IPS-15b (cell line): ENCODE measurements around the gene MNS1.
"Not testable (repeated sequence)": the region's sequence is repeated elsewhere in the genome, so short reads cannot be mapped to it uniquely, and the experiment has no call there.

Experiments
- H3K27me3 ChIP-seq: one replicate; pipeline ENCODE4 v1.6.1; 2013; ENCODE audit warnings: low read length; ENCODE audit not compliant: control insufficient read depth, insufficient read depth
- H3K36me3 ChIP-seq: one replicate; pipeline ENCODE4 v1.6.1; 2013; ENCODE audit warnings: low read length; ENCODE audit not compliant: control insufficient read depth, insufficient read depth
- H3K4me1 ChIP-seq: one replicate; pipeline ENCODE4 v1.6.1; 2013; ENCODE audit warnings: mild to moderate bottlenecking, low read length; ENCODE audit not compliant: control insufficient read depth, insufficient read depth
- H3K4me3 ChIP-seq: one replicate; pipeline ENCODE4 v1.5.1; 2013; ENCODE audit warnings: low read depth, low read length
- H3K9ac ChIP-seq: one replicate; pipeline ENCODE4 v1.6.1; 2013; ENCODE audit warnings: low read depth, mild to moderate bottlenecking, low read length
- H3K9me3 ChIP-seq: one replicate; pipeline ENCODE4 v1.6.1; 2013; ENCODE audit warnings: mild to moderate bottlenecking, low read length; ENCODE audit not compliant: control insufficient read depth, insufficient read depth

Gene MNS1

DNA sequence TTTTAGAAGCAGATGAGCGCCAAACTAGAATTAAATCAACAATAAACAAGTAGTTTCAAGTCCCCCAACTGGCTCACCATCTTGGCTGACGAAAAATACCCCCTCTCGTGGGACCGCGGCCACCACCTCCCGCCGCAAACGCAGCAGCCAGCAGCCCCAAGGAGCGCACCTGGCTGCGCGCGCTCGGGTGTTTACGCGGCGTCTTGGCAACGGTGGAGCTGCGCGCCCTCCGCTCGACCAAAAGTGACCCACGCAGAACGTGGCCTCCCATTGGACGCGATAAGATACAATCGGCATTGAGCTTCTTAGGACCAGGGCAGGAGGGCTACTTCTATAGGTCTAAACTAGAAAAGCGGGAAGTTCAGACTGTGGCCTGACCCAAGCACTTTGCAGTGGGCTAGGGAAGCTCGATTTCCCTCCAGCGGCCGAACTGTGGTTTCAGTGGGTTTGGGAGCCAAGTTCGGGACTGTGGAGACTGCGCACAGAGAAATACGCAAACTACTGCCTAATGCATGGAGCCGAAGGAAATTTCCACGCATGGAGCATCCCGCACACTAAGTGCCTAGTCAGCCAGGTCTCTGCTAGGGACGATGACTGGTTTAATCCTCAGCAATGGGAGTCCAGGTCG lies at the start of gene MNS1:
TSS of gene MNS1 (minus strand) at position 245 of the 628 bp plus-strand sequence. CDS start at position 80, 165 bp downstream.
- no peaks in the 10 kb centered on the region for H3K9me3 ChIP-seq
- no peaks in the 10 kb centered on the region for H3K4me1 ChIP-seq
- peak within 1 kb of the TSS; percentile 88 for H3K9ac ChIP-seq
- H3K4me3 ChIP-seq, result peak within 1 kb of the TSS; percentile 96
- no peaks in the 10 kb centered on the region for H3K36me3 ChIP-seq
- H3K27me3 ChIP-seq, result peaks cover 9% of the 10 kb centered on the region

DNA sequence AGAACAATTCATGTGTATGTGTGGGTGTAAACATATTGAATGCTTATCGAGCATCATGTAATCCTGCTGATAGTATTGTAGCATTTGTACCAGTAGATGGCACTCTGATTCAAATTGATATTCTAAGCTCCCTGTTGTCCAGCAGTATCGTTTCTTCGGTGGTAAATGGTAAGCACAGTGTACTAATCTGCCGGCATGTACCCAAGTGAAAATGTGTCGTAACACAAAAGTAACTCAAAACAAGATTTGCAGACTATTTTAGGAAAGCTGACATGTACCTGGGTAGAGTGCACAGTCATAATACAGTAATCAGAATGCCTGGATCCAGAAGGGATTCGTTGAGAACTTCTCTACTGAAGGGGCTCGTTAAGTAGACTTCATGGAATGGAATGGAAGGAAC lies 31.7 kb upstream of the MNS1 start:
- Histone ChIP-seq H3K4me1 (no peaks in the 10 kb centered on the region), H3K27me3 (no peaks in the 10 kb centered on the region)

GRCh38 chr15:56495533-56495932 lies 30.6 kb upstream of the MNS1 start:
- H3K36me3 ChIP-seq, result no peaks in the 10 kb centered on the region
- H3K9ac ChIP-seq, result no peak overlapping the region
- H3K9me3 ChIP-seq, result no peaks in the 10 kb centered on the region
- no peaks in the 10 kb centered on the region for H3K4me1 ChIP-seq
- no peaks in the 10 kb centered on the region for H3K27me3 ChIP-seq
- no peak overlapping the region for H3K4me3 ChIP-seq

More for the DNA sequence above, 31.7 kb upstream of the MNS1 start:
- Histone ChIP-seq H3K9ac (no peak overlapping the region), H3K36me3 (no peaks in the 10 kb centered on the region), H3K9me3 (no peaks in the 10 kb centered on the region), H3K4me3 (no peak overlapping the region)

DNA sequence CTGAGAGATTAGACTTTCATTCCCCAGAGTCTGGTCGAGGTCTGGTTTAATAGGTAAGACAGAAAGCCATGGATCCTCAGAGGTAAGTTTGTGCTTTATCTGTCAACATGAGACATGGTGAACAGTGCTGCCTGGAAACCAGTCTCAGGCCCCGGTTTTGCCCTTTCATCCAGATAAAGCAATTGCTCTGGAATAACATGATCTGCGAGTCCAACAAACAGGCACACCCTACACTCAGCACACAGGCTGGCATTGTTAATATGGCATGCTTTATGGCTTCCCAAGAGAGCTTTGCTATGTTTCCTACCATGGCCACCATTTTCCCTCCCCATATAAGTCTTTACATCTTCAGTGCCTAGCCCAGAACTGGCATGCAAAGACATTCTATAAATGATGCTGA lies 30.1 kb upstream of the MNS1 start:
- Histone ChIP-seq H3K36me3 (no peaks in the 10 kb centered on the region), H3K4me1 (no peaks in the 10 kb centered on the region), H3K9ac (no peak overlapping the region), H3K4me3 (no peak overlapping the region), H3K27me3 (no peaks in the 10 kb centered on the region), H3K9me3 (no peaks in the 10 kb centered on the region)

DNA sequence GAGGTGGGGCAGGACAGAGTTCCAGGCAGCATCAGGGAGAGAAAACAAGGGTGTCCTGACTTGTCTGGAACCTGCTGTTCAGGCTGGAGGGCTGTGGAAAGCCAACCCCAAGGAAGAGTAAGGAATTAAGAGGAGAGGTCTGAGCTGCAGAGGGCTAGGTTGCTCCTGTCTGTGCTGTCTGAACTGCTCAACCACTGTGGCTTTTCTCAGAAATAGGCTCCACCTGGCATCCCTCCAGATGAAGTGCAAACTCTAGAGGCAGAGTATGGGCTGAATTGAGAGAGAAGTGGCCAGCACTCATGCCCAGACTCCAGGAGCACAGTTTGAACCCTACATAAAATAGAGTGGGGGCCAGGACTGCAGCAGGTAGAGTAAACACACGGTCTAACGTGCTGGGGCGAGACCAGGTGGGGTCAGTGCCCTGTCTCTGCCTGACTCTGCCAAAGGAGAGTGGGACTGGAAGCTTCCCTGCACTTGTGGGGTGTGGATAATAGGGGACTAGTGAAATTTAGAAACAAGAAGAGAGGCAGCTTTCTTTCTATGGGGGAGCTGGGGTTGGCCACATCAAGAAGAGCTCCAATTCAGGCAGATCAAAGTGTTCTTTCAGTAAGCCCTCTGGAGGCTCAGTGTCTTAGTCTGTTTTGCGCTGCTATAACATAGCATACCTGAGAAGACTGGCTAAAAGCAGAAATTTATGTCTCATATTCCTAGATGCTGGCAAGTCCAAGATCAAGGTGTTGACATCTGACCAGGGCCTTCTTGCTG lies 28.0 kb upstream of the MNS1 start:
- Histone ChIP-seq H3K9me3 (no peaks in the 10 kb centered on the region), H3K4me3 (no peak overlapping the region), H3K4me1 (no peaks in the 10 kb centered on the region), H3K36me3 (no peaks in the 10 kb centered on the region), H3K9ac (no peak overlapping the region), H3K27me3 (no peaks in the 10 kb centered on the region)

DNA sequence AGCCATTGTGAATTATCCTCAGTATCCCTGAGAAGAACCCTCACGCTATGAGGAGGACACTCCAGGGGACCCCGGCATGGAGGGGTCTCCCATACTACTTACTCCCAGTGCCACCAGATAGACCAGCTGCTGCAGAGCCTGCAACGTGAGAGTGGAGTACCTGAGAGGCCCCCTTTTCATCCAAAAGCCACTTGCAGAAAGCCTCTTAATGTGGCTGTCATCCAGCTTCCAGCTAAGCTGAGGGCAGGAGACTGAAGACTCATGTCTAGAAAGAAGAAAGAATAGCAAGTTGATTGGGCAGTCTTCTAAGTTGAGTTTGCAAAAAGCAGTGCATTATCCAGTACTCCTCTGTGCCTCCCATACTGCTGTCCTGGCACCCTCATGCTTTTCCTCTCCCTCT lies 27.3 kb upstream of the MNS1 start:
- H3K9ac ChIP-seq, result no peak overlapping the region
- H3K4me3 ChIP-seq, result no peak overlapping the region
- H3K9me3 ChIP-seq, result no peaks in the 10 kb centered on the region
- no peaks in the 10 kb centered on the region for H3K36me3 ChIP-seq
- no peaks in the 10 kb centered on the region for H3K27me3 ChIP-seq
- H3K4me1 ChIP-seq, result no peaks in the 10 kb centered on the region

DNA sequence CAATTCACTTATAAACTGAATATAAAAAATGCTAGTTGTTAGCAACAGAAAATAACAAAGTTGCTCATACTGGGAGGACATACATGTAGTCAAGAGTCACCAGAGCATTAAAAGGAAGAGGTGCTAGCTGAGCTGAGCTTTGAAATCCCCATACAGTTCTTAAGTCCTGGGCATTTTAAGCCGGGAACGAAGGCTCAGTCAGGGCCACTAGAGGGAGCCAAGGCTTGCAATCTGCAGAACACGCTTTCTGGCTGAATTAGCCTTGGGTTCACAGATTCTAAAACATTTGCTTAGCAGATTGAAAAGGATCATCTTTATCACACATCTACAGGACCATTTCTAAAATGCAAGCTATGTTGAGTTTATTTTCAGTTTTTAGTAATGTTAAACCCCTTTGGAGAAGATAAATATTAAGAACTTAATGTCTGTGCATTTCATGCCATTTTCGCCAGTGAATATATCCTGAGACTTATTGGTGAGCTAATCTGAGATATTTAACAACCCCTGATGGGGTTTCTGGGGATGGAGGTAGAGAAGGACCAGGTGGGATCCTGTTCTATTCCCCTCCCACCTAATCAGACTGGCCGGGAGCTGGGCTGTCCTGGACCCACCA lies 26.3 kb upstream of the MNS1 start:
- H3K4me1 ChIP-seq, result no peaks in the 10 kb centered on the region

GRCh38 chr15:56490461-56490860 lies 25.5 kb upstream of the MNS1 start:
- no peaks in the 10 kb centered on the region for H3K9me3 ChIP-seq
- no peak overlapping the region for H3K4me3 ChIP-seq
- no peaks in the 10 kb centered on the region for H3K27me3 ChIP-seq
- no peak overlapping the region for H3K9ac ChIP-seq
- H3K4me1 ChIP-seq, result no peaks in the 10 kb centered on the region
- no peaks in the 10 kb centered on the region for H3K36me3 ChIP-seq

More for the DNA sequence above, 26.3 kb upstream of the MNS1 start:
- Histone ChIP-seq H3K4me3 (no peak overlapping the region), H3K9me3 (no peaks in the 10 kb centered on the region), H3K36me3 (no peaks in the 10 kb centered on the region), H3K9ac (no peak overlapping the region), H3K27me3 (no peaks in the 10 kb centered on the region)

- H3K4me3 ChIP-seq, H3K9ac ChIP-seq, H3K9me3 ChIP-seq, H3K27me3 ChIP-seq, H3K36me3 ChIP-seq, H3K4me1 ChIP-seq: not testable (repeated sequence)
These were observed 21.3 kb upstream of the MNS1 start for GRCh38 chr15:56486206-56486605.

- H3K9ac ChIP-seq, H3K36me3 ChIP-seq, H3K4me3 ChIP-seq, H3K9me3 ChIP-seq, H3K4me1 ChIP-seq, H3K27me3 ChIP-seq: not testable (repeated sequence)
These were observed 20.5 kb upstream of the MNS1 start for GRCh38 chr15:56485426-56485825.

DNA sequence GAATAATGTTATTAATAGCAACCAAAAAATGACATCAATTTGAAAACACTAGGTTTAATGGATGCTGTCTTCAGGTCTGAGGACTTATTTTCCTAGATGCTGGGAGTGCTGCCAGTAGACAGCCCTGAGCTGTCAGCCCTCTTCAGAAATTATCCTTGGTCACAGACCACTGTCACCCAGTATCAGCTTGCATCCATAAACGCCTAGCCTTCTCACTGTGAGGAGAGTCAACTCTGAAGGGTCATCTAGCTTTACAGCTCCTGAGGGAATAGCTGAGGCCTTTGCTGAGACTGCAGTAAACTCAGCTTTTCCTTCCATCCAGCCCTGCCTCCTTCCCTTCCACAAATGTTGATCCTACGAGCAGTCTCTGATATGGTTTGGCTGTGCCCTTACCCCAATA lies 19.4 kb upstream of the MNS1 start:
- H3K36me3 ChIP-seq, result no peaks in the 10 kb centered on the region
- H3K9me3 ChIP-seq, result no peaks in the 10 kb centered on the region
- no peaks in the 10 kb centered on the region for H3K27me3 ChIP-seq
- H3K9ac ChIP-seq, result no peak overlapping the region
- H3K4me3 ChIP-seq, result no peak overlapping the region
- H3K4me1 ChIP-seq, result no peaks in the 10 kb centered on the region

- Histone ChIP-seq H3K9ac (no peak overlapping the region), H3K4me3 (no peak overlapping the region), H3K27me3 (no peaks in the 10 kb centered on the region), H3K4me1 (no peaks in the 10 kb centered on the region), H3K9me3 (no peaks in the 10 kb centered on the region), H3K36me3 (no peaks in the 10 kb centered on the region)
These were observed 10.4 kb upstream of the MNS1 start for GRCh38 chr15:56475351-56475750.
